GM21526 (cell line): Measurements from ENCODE around the gene PAF1.

ENCODE experiments used
- ATAC-seq: cut with Tn5 transposase; IDR thresholded peaks from one replicate; pipeline ENCODE4 v1.9.1; 2021; ENCODE audit warnings: moderate library complexity; ENCODE audit not compliant: unreplicated experiment, low FRiP score

PAF1 gene

DNA sequence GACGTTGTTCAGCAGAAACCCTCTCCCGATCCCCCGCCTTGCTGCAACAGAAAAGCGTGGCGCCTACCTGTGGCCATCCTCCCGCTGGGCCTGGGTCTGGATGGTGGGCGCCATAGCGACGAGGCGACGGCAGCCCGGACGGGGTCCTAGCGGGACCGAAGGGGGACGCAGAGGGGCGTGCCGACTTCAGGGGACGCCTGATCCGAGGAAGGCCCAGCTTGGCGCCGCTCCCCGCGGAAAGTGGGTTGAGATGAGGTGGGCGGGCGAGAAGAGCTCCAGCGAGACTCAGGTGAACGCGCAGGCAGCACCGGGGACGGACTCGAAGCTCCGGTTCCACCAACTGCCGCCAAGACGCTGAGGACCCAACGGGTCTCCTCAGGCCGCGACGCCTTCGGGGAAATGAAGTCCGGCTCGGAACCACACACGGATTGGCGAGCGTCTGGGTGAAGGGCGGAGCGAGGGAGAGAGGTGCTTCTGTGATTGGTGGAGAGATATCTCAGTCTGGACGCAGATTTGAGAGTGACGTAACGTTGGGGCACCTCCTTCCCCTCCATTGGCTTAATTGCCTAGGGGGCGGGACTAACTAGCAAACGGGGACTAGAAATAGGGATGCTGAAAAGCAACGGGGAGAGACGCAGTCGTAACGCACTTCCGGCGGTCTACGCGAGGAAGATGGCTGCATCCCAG lies at the start of gene PAF1, which contains the start of gene MED29:
Gene PAF1, minus strand, starts transcription at position 356 of the 687 bp plus-strand sequence. Its CDS starts 242 bp downstream, at position 114.
Gene MED29, plus strand, starts transcription at position 628 of the 687 bp plus-strand sequence. Its CDS starts 45 bp downstream, at position 673.
- ATAC-seq, result peak; percentile 82

- no peak for ATAC-seq
Measured at GRCh38 chr19:39438270-39438934, 47.5 kb upstream of the PAF1 start.

DNA sequence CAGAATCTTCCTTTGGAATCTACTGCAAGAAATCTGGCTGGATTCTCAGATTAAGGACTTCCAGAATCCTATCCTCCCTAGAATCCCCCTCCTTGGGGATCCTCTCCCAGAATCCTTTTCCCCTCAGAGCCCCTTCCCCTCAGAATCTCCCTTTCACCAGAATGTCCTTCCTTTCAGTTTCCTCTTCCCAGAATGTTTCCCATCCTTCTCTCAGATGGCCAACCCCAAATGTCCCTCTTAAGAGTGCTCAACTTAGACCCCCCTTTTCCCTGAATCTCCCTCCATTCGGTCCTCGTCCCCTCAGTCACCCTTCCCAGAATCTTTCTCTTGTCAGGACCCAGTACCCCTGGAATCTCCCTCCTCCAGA lies 45.4 kb upstream of the PAF1 start:
- ATAC-seq, result no peak

DNA sequence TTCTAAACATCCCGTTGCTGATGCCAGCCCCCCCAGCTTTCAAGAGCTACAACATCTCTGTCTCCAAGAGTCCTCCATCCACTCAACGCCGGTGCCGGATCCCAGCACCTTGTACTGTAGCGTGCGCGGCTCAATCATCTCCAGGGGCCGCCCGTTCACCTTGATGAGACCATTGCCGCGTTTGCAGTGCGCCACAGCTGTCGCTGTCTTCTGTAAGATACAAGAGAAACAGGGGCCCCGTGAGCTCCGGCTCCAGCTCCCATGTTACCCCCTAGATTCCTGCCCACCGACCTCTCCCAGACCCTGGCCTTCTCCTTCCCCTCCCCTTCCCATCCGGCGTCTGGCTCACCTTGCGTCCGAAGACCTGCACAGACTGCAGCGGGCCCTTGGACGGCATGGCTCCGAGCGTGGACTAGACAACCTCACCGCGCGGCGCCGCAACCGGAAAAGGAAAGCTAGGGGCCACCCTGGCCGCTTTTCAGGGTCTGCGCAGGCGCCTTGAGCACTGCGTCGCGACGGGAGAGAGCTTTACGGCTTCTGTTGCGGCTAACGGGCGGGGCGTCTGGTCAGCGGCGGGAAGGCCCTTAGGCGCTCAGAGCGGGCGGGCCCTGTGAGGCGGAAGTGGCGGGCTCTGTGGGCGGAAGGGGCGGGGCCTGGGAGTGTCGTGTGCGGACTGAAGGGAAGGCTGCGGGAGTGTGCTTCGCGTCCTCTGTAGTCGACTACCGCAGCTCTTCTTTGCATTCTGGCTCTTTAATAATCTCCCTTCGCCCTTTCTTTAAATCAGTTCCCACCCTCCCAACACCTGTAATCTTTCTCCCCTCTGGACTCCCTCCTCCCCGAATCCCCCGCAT lies 44.8 kb upstream of the PAF1 start, which contains the start of gene RPS16:
Gene RPS16, minus strand, starts transcription at position 451 of the 851 bp plus-strand sequence. Its CDS starts 54 bp downstream, at position 397.
- peak; percentile 70 for ATAC-seq

- no peak for ATAC-seq
Measured at GRCh38 chr19:39434123-39435076, 43.5 kb upstream of the PAF1 start.

GRCh38 chr19:39433480-39434079 lies 42.7 kb upstream of the PAF1 start:
- no peak for ATAC-seq

- ATAC-seq, result no peak
Measured at GRCh38 chr19:39432677-39433025, 41.7 kb upstream of the PAF1 start.

DNA sequence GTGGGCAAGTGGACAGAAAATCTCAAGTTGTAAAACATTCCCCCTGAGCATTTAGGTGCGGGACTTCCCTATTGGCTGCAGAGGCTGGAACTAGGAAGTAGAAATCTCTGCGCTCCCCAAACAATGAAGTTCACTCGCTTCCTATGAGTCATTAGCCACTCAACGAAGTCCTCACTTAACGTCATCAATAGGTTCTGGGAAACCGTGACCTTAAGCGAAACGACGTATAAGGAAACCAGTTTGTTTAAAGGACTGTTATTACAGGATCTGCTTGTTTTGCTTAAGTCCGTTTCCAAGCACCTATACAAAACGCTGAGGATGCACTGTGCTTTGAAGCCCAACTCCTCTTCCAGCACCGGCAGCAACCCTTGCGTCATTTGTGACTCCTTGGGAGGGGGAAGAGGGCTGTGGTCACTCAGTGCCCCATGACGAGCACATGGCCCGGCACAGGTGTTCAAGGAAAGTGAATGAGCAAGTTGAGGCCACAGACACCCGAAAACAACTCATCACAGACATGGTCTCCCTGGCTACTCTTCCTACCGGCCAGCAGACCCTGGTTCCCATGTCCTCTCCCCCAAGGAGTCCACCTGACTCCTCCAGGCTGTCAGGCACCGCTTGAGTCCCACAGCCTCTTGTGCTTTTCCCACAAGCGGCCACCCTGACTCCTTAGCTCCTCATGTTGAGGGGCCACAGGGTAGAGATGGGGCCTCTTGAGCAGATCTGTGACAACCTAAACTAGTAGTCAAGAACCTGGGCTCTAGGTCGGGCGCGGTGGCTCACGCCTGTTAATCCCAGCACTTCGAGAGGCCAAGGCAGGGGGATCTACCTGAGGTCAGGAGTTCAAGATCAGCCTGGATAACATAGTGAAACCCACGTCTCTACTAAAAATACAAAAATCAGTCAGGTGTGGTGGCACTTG lies 40.0 kb upstream of the PAF1 start:
- ATAC-seq, result no peak

- no peak for ATAC-seq
Measured at GRCh38 chr19:39428283-39429112, 37.6 kb upstream of the PAF1 start.

GRCh38 chr19:39427707-39428106 lies 36.8 kb upstream of the PAF1 start:
- no peak for ATAC-seq

DNA sequence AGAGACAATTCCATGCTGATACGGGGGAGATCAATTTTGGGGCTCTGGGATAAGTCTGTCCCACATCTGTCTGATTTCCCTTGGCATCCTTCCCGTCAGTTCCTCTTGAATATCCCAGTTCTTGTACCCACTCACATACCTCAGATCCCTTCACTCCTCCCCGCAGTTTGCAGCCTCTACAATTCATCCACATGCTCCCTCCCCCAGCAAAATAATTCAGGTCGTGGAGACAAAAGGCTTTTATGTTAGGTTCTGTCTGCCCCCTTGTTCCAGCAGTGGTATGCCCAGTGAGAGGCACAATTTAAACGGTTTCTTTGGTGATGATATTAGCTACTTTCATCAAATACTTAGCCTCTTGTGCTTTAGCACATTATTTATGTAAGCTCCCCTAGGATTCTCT lies 35.3 kb upstream of the PAF1 start:
- ATAC-seq, result no peak

DNA sequence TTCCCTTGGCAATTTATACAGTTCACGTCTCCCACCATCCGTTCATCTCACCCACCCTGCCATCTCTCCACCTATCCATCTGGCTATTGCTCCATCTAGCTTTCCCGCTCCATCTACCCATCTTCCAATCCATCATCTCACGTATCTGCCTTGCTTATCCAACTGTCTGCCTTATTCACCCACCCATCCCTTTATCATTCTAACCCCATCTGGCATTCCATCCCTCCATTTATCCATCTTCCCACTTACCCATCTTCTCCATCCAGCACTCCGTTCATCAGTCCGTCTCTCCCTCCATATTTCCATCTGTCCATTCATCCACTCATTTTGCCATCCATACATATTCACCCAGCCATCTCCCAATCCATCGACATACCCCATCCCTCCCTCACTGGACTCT lies 34.8 kb upstream of the PAF1 start:
- no peak for ATAC-seq

DNA sequence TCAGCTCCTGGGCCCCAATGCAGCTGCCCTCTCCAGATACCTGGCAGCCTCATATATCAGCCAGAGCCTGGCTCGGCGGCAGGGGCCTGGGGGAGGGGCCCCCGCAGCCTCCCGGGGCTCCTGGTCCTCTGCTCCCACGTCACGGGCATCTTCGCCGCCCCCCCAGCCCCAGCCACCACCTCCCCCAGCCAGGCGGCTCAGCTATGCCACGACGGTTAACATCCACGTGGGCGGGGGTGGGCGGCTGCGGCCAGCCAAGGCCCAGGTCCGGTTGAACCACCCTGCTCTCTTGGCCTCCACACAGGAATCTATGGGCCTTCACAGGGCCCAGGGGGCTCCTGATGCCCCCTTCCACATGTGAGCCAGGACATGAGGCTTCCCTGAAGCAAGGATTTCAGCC lies 34.0 kb upstream of the PAF1 start:
- no peak for ATAC-seq

GRCh38 chr19:39423258-39424086 lies 32.6 kb upstream of the PAF1 start:
- ATAC-seq, result no peak

DNA sequence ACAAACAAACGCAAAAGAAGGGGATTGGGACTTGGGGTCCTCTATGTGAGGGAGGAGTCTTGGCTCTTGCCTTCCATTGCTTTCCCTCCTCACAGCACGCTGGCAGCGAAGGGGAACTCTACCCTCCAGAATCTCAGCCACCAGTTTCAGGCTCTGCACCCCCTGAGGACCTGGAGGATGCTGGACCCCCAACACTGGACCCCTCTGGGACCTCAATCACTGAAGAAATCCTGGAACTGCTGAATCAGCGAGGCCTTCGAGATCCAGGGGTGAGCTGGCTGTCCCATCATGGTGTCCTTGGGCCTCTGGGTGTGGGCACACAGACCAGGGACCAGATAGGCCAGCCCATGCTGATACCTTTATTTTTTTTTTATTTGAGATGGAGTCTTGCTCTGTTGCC lies 31.1 kb upstream of the PAF1 start:
- no peak for ATAC-seq

GRCh38 chr19:39420769-39421168 lies 29.9 kb upstream of the PAF1 start:
- no peak for ATAC-seq

DNA sequence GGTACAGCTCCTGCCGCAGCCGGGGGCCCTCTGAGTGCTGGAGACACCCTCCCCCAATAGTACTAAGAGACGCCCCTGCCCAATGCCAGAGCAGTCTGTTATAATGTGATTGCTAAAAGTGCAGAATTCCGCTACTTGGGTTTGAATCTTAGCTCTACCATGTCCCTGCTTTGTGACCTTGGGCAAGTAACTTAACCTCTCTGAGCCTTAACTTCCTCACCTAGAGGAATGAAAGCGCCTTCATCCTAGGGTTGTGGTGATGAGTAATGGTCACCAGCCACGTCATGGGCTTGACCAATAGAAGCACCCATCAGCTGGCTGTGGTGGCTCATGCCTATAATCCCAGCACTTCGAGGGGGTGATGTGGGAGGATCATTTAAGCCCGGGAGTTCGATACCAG lies 28.1 kb upstream of the PAF1 start:
- ATAC-seq, result no peak
